GM23248 (cell line): ENCODE measurements around the gene WWOX. TPM values are rescaled to one million over a fixed set of nuclear protein-coding genes. Genes with fewer than 3 reads are reported as not detected.

Experiments used
- DNase-seq: peaks from one replicate; pipeline ENCODE4 v3.0.0-alpha.2; 2015
- H2AFZ ChIP-seq: fragments of 200-600 bp; sonication (generic); 2 replicates; pipeline ENCODE4 v1.6.1; 2016; ENCODE audit warnings: antibody characterized with exemption
- H3F3A ChIP-seq: fragments of 200-600 bp; sonication (generic); 2 replicates; pipeline ENCODE4 v1.6.1; 2016; ENCODE audit warnings: mild to moderate bottlenecking, antibody characterized with exemption, mixed run types; ENCODE audit not compliant: insufficient read depth
- H3K27ac ChIP-seq: fragments of 200-600 bp; sonication (generic); 2 replicates; pipeline ENCODE4 v1.5.1; 2016; ENCODE audit warnings: mild to moderate bottlenecking
- H3K27me3 ChIP-seq: fragments of 200-600 bp; sonication (generic); replicated peaks from 2 replicates; pipeline ENCODE4 v1.6.1; 2016; ENCODE audit warnings: mild to moderate bottlenecking; ENCODE audit not compliant: insufficient read depth
- H3K36me3 ChIP-seq: fragments of 200-600 bp; sonication (generic); 2 replicates; pipeline ENCODE4 v1.6.1; 2016; ENCODE audit warnings: low read depth, mild to moderate bottlenecking
- H3K4me1 ChIP-seq: fragments of 200-600 bp; sonication (generic); 2 replicates; pipeline ENCODE4 v1.6.1; 2016; ENCODE audit warnings: mild to moderate bottlenecking; ENCODE audit not compliant: insufficient read depth
- H3K4me2 ChIP-seq: fragments of 200-600 bp; sonication (generic); one replicate; pipeline ENCODE4 v1.6.1; 2016; ENCODE audit warnings: mild to moderate bottlenecking; ENCODE audit not compliant: unreplicated experiment
- H3K4me3 ChIP-seq: fragments of 200-600 bp; sonication (generic); 2 replicates; pipeline ENCODE4 v1.5.1; 2016; ENCODE audit warnings: mild to moderate bottlenecking
- H3K79me2 ChIP-seq: fragments of 200-600 bp; sonication (generic); 2 replicates; pipeline ENCODE4 v1.6.1; 2016; ENCODE audit warnings: mild to moderate bottlenecking; ENCODE audit not compliant: insufficient read depth
- H3K9ac ChIP-seq: fragments of 200-600 bp; sonication (generic); 2 replicates; pipeline ENCODE4 v1.6.1; 2016; ENCODE audit warnings: mild to moderate bottlenecking
- H3K9me2 ChIP-seq: fragments of 200-600 bp; sonication (generic); 2 replicates; pipeline ENCODE4 v1.6.1; 2016; ENCODE audit warnings: mixed run types, mild to moderate bottlenecking, moderate library complexity; ENCODE audit not compliant: insufficient read depth
- H3K9me3 ChIP-seq: fragments of 200-600 bp; sonication (generic); one replicate; pipeline ENCODE4 v1.6.1; 2017; ENCODE audit warnings: low read depth
- H4K20me1 ChIP-seq: fragments of 200-600 bp; sonication (generic); 2 replicates; pipeline ENCODE4 v1.6.0; 2016; ENCODE audit not compliant: insufficient read depth
- EZH2 ChIP-seq: fragments of 200-600 bp; sonication (generic); IDR thresholded peaks from 2 replicates; pipeline ENCODE4 v1.6.1; 2018; ENCODE audit warnings: antibody characterized with exemption, mild to moderate bottlenecking; ENCODE audit not compliant: insufficient read depth, poor library complexity, severe bottlenecking
- EZH2phosphoT487 ChIP-seq: fragments of 200-600 bp; sonication (generic); IDR thresholded peaks from 2 replicates; pipeline ENCODE4 v1.6.1; 2018; ENCODE audit warnings: antibody characterized with exemption, moderate library complexity, mild to moderate bottlenecking, low read depth; ENCODE audit not compliant: insufficient read depth
- WGBS, 2 experiments: methylation state at CpG; one replicate each; pipeline ENCODE4 v1.1.6; 2015 to 2017; ENCODE audit warnings: low lambda C conversion rate in 2 of 2, low coverage in 1 of 2; ENCODE audit errors: missing lambda C conversion rate in 2 of 2; 5-methylcytosine and 5-hydroxymethylcytosine counted together
- in situ Hi-C: fragments of 300-500 bp; cut with MboI; formaldehyde crosslinking; loops from 2 replicates; pipeline ENCODE4 v1.15.0; 2020
- polyA plus RNA-seq: library from polyadenylated mRNA; unstranded; fragments of >200 nt; fragmentation: Nextera tagmentation; extraction: Ambion mirVana; gene quantifications from 2 replicates; pipeline ENCODE4 v1.2.1, GENCODE V29; 2016
- total RNA-seq: library from RNA; depleted of rRNA; stranded (reverse); fragments of >200 nt; shearing (Covaris generic); gene quantifications from 2 replicates; pipeline ENCODE4 v1.2.3, GENCODE V29; 2014

Gene WWOX
- total and polyA plus RNA-seq, 2 experiments from 2014 or later: 4.5 to 6.6 TPM

DNA sequence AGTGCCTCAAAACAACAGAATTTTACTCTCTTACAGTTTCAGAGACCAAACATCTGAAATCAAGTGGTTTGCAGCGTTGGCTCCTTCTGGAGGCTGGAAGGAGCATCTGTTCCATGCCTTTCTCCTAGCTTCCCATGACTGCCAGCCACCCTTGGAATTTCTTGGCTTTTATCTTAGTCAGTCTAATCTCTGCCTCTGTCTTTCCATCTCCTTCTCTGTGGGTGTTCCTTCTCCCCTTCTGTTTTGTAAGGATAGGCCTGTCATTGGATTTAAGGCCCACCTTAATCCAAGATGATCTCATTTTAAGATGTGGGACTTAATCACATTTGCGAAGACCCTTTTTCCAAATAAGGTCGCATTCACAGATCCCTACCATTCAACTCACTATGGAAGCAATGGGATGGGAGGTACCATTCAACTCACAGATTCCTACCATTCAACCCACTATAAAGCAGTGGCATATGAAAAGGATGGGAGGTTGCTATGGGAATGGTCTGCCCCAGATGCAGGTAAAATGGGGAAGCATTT, 321.8 kb downstream of the WWOX start:
- Histone ChIP-seq H3K9ac (no peak overlapping the region), H3K4me2 (no peak overlapping the region), H3F3A (no peaks in the 10 kb centered on the region), H3K27ac (no peak overlapping the region), H3K9me3 (no peaks in the 10 kb centered on the region), H3K79me2 (no peaks in the 10 kb centered on the region), H3K9me2 (no peaks in the 10 kb centered on the region; the same call in 1 of the 2 replicates), H3K27me3 (no peaks in the 10 kb centered on the region), H3K4me3 (no peak overlapping the region), H2AFZ (no peak overlapping the region), H3K4me1 (no peaks in the 10 kb centered on the region), H3K36me3 (no peaks in the 10 kb centered on the region), H4K20me1 (no peaks in the 10 kb centered on the region)
- WGBS, 2 experiments: 59 to 62% methylated on average over 3 of the region's 3 CpGs
- TF ChIP-seq EZH2phosphoT487: no peak
- no peak for TF ChIP-seq EZH2
- in situ Hi-C loops: no loop called here
- DNase-seq: no peak

GRCh38 chr16:78425281-78425680, 325.8 kb downstream of the WWOX start:
- Histone ChIP-seq H3K9me3 (no peaks in the 10 kb centered on the region), H3K9ac (no peak overlapping the region), H3K79me2 (no peaks in the 10 kb centered on the region), H3K27me3 (no peaks in the 10 kb centered on the region), H3K4me1 (no peaks in the 10 kb centered on the region), H3K27ac (no peak overlapping the region), H3F3A (no peaks in the 10 kb centered on the region), H3K36me3 (no peaks in the 10 kb centered on the region), H3K4me2 (no peak overlapping the region), H3K9me2 (no peaks in the 10 kb centered on the region; the same call in 1 of the 2 replicates), H3K4me3 (no peak overlapping the region), H2AFZ (no peak overlapping the region), H4K20me1 (no peaks in the 10 kb centered on the region)
- no peak for DNase-seq
- no peak for TF ChIP-seq EZH2phosphoT487
- TF ChIP-seq EZH2: no peak
- 38 to 48% methylated on average over 4 of the region's 4 CpGs for WGBS, 2 experiments
- in situ Hi-C loops: no loop called here

- in situ Hi-C loops: no loop called here
- no peak overlapping the region for H3K4me3 ChIP-seq
- no peak overlapping the region for H2AFZ ChIP-seq
- no peak overlapping the region for H3K27ac ChIP-seq
- H3F3A ChIP-seq: no peaks in the 10 kb centered on the region
- H3K4me2 ChIP-seq: no peak overlapping the region
- H3K9ac ChIP-seq: no peak overlapping the region
- DNase-seq: no peak
- 48 to 55% methylated on average over 7 of the region's 7 CpGs for WGBS, 2 experiments
- H4K20me1 ChIP-seq: no peaks in the 10 kb centered on the region
- H3K9me3 ChIP-seq: no peaks in the 10 kb centered on the region
- no peak for TF ChIP-seq EZH2phosphoT487
- no peak for TF ChIP-seq EZH2
- no peaks in the 10 kb centered on the region for H3K79me2 ChIP-seq
- H3K4me1 ChIP-seq: no peaks in the 10 kb centered on the region
- H3K9me2 ChIP-seq: no peaks in the 10 kb centered on the region
- H3K36me3 ChIP-seq: no peaks in the 10 kb centered on the region
- H3K27me3 ChIP-seq: no peaks in the 10 kb centered on the region
Measured at GRCh38 chr16:78425891-78426510, 326.5 kb downstream of the WWOX start.

GRCh38 chr16:78428193-78428592, 328.7 kb downstream of the WWOX start:
- 35 to 50% methylated on average over 3 of the region's 3 CpGs for WGBS, 2 experiments
- Histone ChIP-seq H3K27ac (no peak overlapping the region), H3K36me3 (no peaks in the 10 kb centered on the region), H3K27me3 (no peaks in the 10 kb centered on the region), H3F3A (no peaks in the 10 kb centered on the region), H3K4me1 (no peaks in the 10 kb centered on the region), H3K9me2 (no peaks in the 10 kb centered on the region), H4K20me1 (no peaks in the 10 kb centered on the region), H3K9ac (no peak overlapping the region), H3K4me3 (no peak overlapping the region), H2AFZ (no peak overlapping the region), H3K79me2 (no peaks in the 10 kb centered on the region), H3K9me3 (no peaks in the 10 kb centered on the region), H3K4me2 (no peak overlapping the region)
- in situ Hi-C loops: no loop called here
- TF ChIP-seq EZH2phosphoT487 (no peak), EZH2 (no peak)
- DNase-seq: no peak

- Histone ChIP-seq H3K9me2 (no peaks in the 10 kb centered on the region), H3K79me2 (no peaks in the 10 kb centered on the region), H2AFZ (no peak overlapping the region), H3K9ac (no peak overlapping the region), H4K20me1 (no peaks in the 10 kb centered on the region), H3K4me1 (no peaks in the 10 kb centered on the region), H3F3A (no peaks in the 10 kb centered on the region), H3K4me3 (no peak overlapping the region), H3K9me3 (no peaks in the 10 kb centered on the region), H3K4me2 (no peak overlapping the region), H3K27me3 (no peaks in the 10 kb centered on the region), H3K36me3 (no peaks in the 10 kb centered on the region), H3K27ac (no peak overlapping the region)
- no peak for TF ChIP-seq EZH2phosphoT487
- TF ChIP-seq EZH2: no peak
- in situ Hi-C loops: no loop called here
- no peak for DNase-seq
- WGBS, 2 experiments: 75 to 78% methylated on average over 4 of the region's 4 CpGs
Measured at GRCh38 chr16:78430281-78430680, 330.8 kb downstream of the WWOX start.
